Activated CD4-positive, alpha-beta T cell treated with anti-CD3 and anti-CD28 coated beads, Interleukin-2, amount 50 U/mL, for 16 hours (primary cell): ENCODE measurements around the gene CHD2.
"Not testable (repeated sequence)": the region's sequence is repeated elsewhere in the genome, so short reads cannot be mapped to it uniquely, and the experiment has no call there.

Experiments used
- DNase-seq: peaks from one replicate; pipeline ENCODE4 v3.0.0-alpha.2; 2020

CHD2 gene

GRCh38 chr15:93052090-93052879 is 152.2 kb downstream of the CHD2 start:
- DNase-seq, result no peak

- DNase-seq, result no peak
Observed at GRCh38 chr15:93055211-93055610, 155.1 kb downstream of the CHD2 start.

GRCh38 chr15:93056836-93057235 is 156.7 kb downstream of the CHD2 start:
- no peak for DNase-seq

- no peak for DNase-seq
Observed at GRCh38 chr15:93057618-93058017, 157.5 kb downstream of the CHD2 start.

GRCh38 chr15:93058128-93058527 is 158.0 kb downstream of the CHD2 start:
- no peak for DNase-seq

GRCh38 chr15:93058904-93059427 is 158.8 kb downstream of the CHD2 start:
- DNase-seq, result no peak

- no peak for DNase-seq
Observed at GRCh38 chr15:93059442-93059841, 159.3 kb downstream of the CHD2 start.

- DNase-seq, result no peak
Observed at GRCh38 chr15:93060336-93061248, 160.5 kb downstream of the CHD2 start.

- not testable (repeated sequence) for DNase-seq
Observed at GRCh38 chr15:93062628-93063261, 162.6 kb downstream of the CHD2 start.

- no peak for DNase-seq
Observed at GRCh38 chr15:93063262-93063671, 163.1 kb downstream of the CHD2 start.

GRCh38 chr15:93063796-93064690 is 163.9 kb downstream of the CHD2 start:
- no peak for DNase-seq

GRCh38 chr15:93065641-93066045 is 165.5 kb downstream of the CHD2 start:
- no peak for DNase-seq

GRCh38 chr15:93066224-93066681 is 166.1 kb downstream of the CHD2 start:
- no peak for DNase-seq

GRCh38 chr15:93066834-93067648 is 166.9 kb downstream of the CHD2 start:
- DNase-seq, result no peak

GRCh38 chr15:93067649-93068085 is 167.5 kb downstream of the CHD2 start:
- DNase-seq, result no peak

GRCh38 chr15:93068581-93069199 is 168.6 kb downstream of the CHD2 start:
- DNase-seq, result no peak

GRCh38 chr15:93070132-93070531 is 170.0 kb downstream of the CHD2 start:
- DNase-seq, result no peak

GRCh38 chr15:93070551-93071296 is 170.6 kb downstream of the CHD2 start:
- DNase-seq, result no peak

- no peak for DNase-seq
Observed at GRCh38 chr15:93071469-93071936, 171.4 kb downstream of the CHD2 start.

GRCh38 chr15:93072011-93072410 is 171.9 kb downstream of the CHD2 start:
- DNase-seq, result no peak
